DOHH2 (cell line): ENCODE results near the gene CASKIN1.

Experiments
- EZH2phosphoT487 ChIP-seq: fragments of 200-600 bp; sonication (generic); IDR thresholded peaks from 2 replicates; pipeline ENCODE4 v1.6.1; 2017; ENCODE audit warnings: borderline replicate concordance, mild to moderate bottlenecking, antibody characterized with exemption, low read length, moderate library complexity, mixed read lengths
- TF ChIP-seq, protein P1 (sequence below): fragments of 200-600 bp; sonication (generic); IDR thresholded peaks from one replicate; pipeline ENCODE4 v1.5.1; 2014; ENCODE audit warnings: antibody characterized with exemption, mild to moderate bottlenecking, low read depth, low read length; ENCODE audit not compliant: poor library complexity, severe bottlenecking

- TF ChIP-seq, protein P1, sequence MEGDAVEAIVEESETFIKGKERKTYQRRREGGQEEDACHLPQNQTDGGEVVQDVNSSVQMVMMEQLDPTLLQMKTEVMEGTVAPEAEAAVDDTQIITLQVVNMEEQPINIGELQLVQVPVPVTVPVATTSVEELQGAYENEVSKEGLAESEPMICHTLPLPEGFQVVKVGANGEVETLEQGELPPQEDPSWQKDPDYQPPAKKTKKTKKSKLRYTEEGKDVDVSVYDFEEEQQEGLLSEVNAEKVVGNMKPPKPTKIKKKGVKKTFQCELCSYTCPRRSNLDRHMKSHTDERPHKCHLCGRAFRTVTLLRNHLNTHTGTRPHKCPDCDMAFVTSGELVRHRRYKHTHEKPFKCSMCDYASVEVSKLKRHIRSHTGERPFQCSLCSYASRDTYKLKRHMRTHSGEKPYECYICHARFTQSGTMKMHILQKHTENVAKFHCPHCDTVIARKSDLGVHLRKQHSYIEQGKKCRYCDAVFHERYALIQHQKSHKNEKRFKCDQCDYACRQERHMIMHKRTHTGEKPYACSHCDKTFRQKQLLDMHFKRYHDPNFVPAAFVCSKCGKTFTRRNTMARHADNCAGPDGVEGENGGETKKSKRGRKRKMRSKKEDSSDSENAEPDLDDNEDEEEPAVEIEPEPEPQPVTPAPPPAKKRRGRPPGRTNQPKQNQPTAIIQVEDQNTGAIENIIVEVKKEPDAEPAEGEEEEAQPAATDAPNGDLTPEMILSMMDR: no peak
- TF ChIP-seq EZH2phosphoT487: no peak
These were observed 19.9 kb upstream of the CASKIN1 start for GRCh38 chr16:2216330-2216729.
